HCT116 (cell line): ENCODE data around the gene ABL1. TPM values are rescaled to one million over a fixed set of nuclear protein-coding genes. Genes with fewer than 3 reads are reported as not detected.

Experiments used
- ATAC-seq: fragments of 200-7000 bp; cut with Tn5 transposase; 2 replicates; pipeline ENCODE4 v1.9.1; 2020; ENCODE audit warnings: mild to moderate bottlenecking, moderate library complexity
- BruUV-seq: library from RNA; stranded (reverse); fragments of 400-500 nt; replicated peaks from 2 replicates; lab custom pipeline; 2021; lab: Mats Ljungman, UMichigan
- CTCF ChIA-PET: fragments of 300-600 bp; sonication (Branson Sonifier 250); formaldehyde crosslinking; loops from one replicate; lab custom pipeline; 2021; ENCODE audit warnings: antibody characterized with exemption; lab: Charles Lee
- POLR2A ChIA-PET: fragments of 300-600, 350-600 bp; sonication (Branson Sonifier 250); formaldehyde crosslinking; loops from one replicate; lab custom pipeline; 2021; ENCODE audit warnings: antibody characterized with exemption; lab: Charles Lee
- RAD21 ChIA-PET, 2 experiments: fragments of 300-600 bp; sonication (Branson Sonifier 250); formaldehyde crosslinking; loops; one replicate each; lab custom pipeline; 2023; ENCODE audit warnings: low total read pairs in 2 of 2; ENCODE audit not compliant: uncharacterized antibody in 2 of 2, unreplicated experiment in 2 of 2, low non-redundant PET in 1 of 2; lab: Charles Lee
- DNase-seq: peaks from one replicate; pipeline ENCODE4 v3.0.0-alpha.2; 2010; ENCODE audit warnings: low read depth, low spot score
- H2AFZ ChIP-seq: fragments of 200-600 bp; shearing (Covaris generic), sonication (generic); 2 replicates; pipeline ENCODE4 v1.6.1; 2017; ENCODE audit warnings: low read depth, mixed run types, mixed read lengths, antibody characterized with exemption, low read length; ENCODE audit not compliant: poor library complexity, severe bottlenecking
- H3K27ac ChIP-seq: 2 replicates; pipeline ENCODE4 v1.5.1; 2012; ENCODE audit warnings: low read depth, low read length
- H3K27me3 ChIP-seq: fragments of 200-600 bp; sonication (generic); 2 replicates; pipeline ENCODE4 v1.6.1; 2016; ENCODE audit warnings: mixed run types, low read length, mixed read lengths; ENCODE audit not compliant: insufficient read depth
- H3K36me3 ChIP-seq, 2 experiments: fragments of 200-500 bp in 1 of 2; fragments of 200-600 bp in 1 of 2; sonication (Bioruptor generic) in 1 of 2; sonication (generic) in 1 of 2; 2 replicates each; pipeline versions ENCODE4 v1.5.1 to v1.6.1; 2014 to 2016; ENCODE audit warnings: low read length in 2 of 2, inconsistent platforms in 1 of 2, mixed read lengths in 1 of 2, mixed run types in 1 of 2; ENCODE audit not compliant: insufficient read depth in 2 of 2, control insufficient read depth in 1 of 2
- H3K4me1 ChIP-seq, 2 experiments: fragments of 200-600 bp in 1 of 2; sonication (generic) in 1 of 2; 2 replicates each; pipeline versions ENCODE4 v1.5.1 to v1.6.1; 2012 to 2017; ENCODE audit warnings: low read length in 2 of 2, inconsistent platforms in 1 of 2, mild to moderate bottlenecking in 1 of 2, mixed read lengths in 1 of 2, mixed run types in 1 of 2, moderate library complexity in 1 of 2; ENCODE audit not compliant: insufficient read depth in 2 of 2, control insufficient read depth in 1 of 2
- H3K4me2 ChIP-seq: fragments of 200-600 bp; sonication (generic); 2 replicates; pipeline ENCODE4 v1.6.1; 2017; ENCODE audit warnings: mixed run types, low read length, mixed read lengths
- H3K4me3 ChIP-seq, 2 experiments: fragments of 200-600 bp in 1 of 2; sonication (generic) in 1 of 2; replicated peaks in 1 of 2; 2 replicates each; pipeline ENCODE4 v1.5.1; 2011 to 2016; ENCODE audit warnings: low read length in 2 of 2, control low read depth in 1 of 2, low read depth in 1 of 2, mild to moderate bottlenecking in 1 of 2, mixed read lengths in 1 of 2, mixed run types in 1 of 2
- H3K79me2 ChIP-seq: fragments of 200-600 bp; sonication (generic); 2 replicates; pipeline ENCODE4 v1.6.1; 2017; ENCODE audit warnings: mild to moderate bottlenecking, mixed run types, low read length, moderate library complexity, mixed read lengths; ENCODE audit not compliant: insufficient read depth
- H3K9ac ChIP-seq: fragments of 200-600 bp; sonication (generic); 2 replicates; pipeline ENCODE4 v1.6.1; 2016; ENCODE audit warnings: low read length, mixed read lengths
- H3K9me2 ChIP-seq: fragments of 200-600 bp; sonication (generic), shearing (Covaris generic); 2 replicates; pipeline ENCODE4 v1.6.1; 2017; ENCODE audit warnings: mixed run types, mild to moderate bottlenecking, moderate library complexity; ENCODE audit not compliant: insufficient read depth
- H3K9me3 ChIP-seq, 2 experiments: fragments of 200-500 bp in 1 of 2; fragments of 200-600 bp in 1 of 2; sonication (Bioruptor generic) in 1 of 2; sonication (generic) in 1 of 2; 2 replicates each; pipeline ENCODE4 v1.6.1; 2014 to 2017; ENCODE audit warnings: low read length in 2 of 2, mixed read lengths in 2 of 2, inconsistent platforms in 1 of 2, low read depth in 1 of 2, mild to moderate bottlenecking in 1 of 2, mixed run types in 1 of 2, moderate library complexity in 1 of 2; ENCODE audit not compliant: control insufficient read depth in 1 of 2, insufficient read depth in 1 of 2
- H4K20me1 ChIP-seq: fragments of 200-600 bp; sonication (generic), shearing (Covaris generic); 2 replicates; pipeline ENCODE4 v1.6.1; 2017; ENCODE audit warnings: mixed run types, mild to moderate bottlenecking, moderate library complexity; ENCODE audit not compliant: insufficient read depth
- ATF3 ChIP-seq: IDR thresholded peaks from 2 replicates; pipeline ENCODE4 v1.6.1; 2012
- CBX3 ChIP-seq: IDR thresholded peaks from 2 replicates; pipeline ENCODE4 v1.6.1; 2012; ENCODE audit warnings: low read depth
- CEBPB ChIP-seq: IDR thresholded peaks from 2 replicates; pipeline ENCODE4 v1.6.1; 2012; ENCODE audit warnings: low read depth
- CTCF ChIP-seq, 3 experiments: fragments of 200-600 bp in 1 of 3; sonication (generic) in 1 of 3; IDR thresholded peaks in 2 of 3; conservative IDR thresholded peaks in 1 of 3; 2 replicates each; pipeline ENCODE4 v1.5.1; 2012 to 2017; ENCODE audit warnings: low read depth in 2 of 3, low read length in 2 of 3, antibody characterized with exemption in 1 of 3, borderline replicate concordance in 1 of 3, control low read depth in 1 of 3, mild to moderate bottlenecking in 1 of 3, mixed read lengths in 1 of 3, mixed run types in 1 of 3, moderate library complexity in 1 of 3; ENCODE audit not compliant: insufficient read depth in 1 of 3
- EGR1 ChIP-seq: IDR thresholded peaks from 2 replicates; pipeline ENCODE4 v1.6.1; 2012; ENCODE audit warnings: low read depth
- ELF1 ChIP-seq: IDR thresholded peaks from 2 replicates; pipeline ENCODE4 v1.6.1; 2012; ENCODE audit warnings: low read depth, borderline replicate concordance
- EZH2 ChIP-seq: fragments of 200-600 bp; sonication (generic); IDR thresholded peaks from 2 replicates; pipeline ENCODE4 v1.6.1; 2017; ENCODE audit warnings: antibody characterized with exemption, mixed run types
- EZH2phosphoT487 ChIP-seq: fragments of 200-600 bp; IDR thresholded peaks from 2 replicates; pipeline ENCODE4 v1.6.1; 2018; ENCODE audit warnings: antibody characterized with exemption, borderline replicate concordance
- FOSL1 ChIP-seq: IDR thresholded peaks from 2 replicates; pipeline ENCODE4 v1.6.1; 2012; ENCODE audit warnings: low read depth
- MAX ChIP-seq: IDR thresholded peaks from 2 replicates; pipeline ENCODE4 v1.6.1; 2012
- POLR2A ChIP-seq: IDR thresholded peaks from 2 replicates; pipeline ENCODE4 v1.7.0; 2011; ENCODE audit warnings: borderline replicate concordance; ENCODE audit not compliant: insufficient read depth, insufficient read length; ENCODE audit errors: extremely low read depth
- POLR2AphosphoS5 ChIP-seq: IDR thresholded peaks from 2 replicates; pipeline ENCODE4 v1.6.1; 2011; ENCODE audit warnings: mild to moderate bottlenecking, low read depth, low read length, moderate library complexity
- RAD21 ChIP-seq: IDR thresholded peaks from 2 replicates; pipeline ENCODE4 v1.6.1; 2012; ENCODE audit warnings: low read depth, mild to moderate bottlenecking
- SP1 ChIP-seq: IDR thresholded peaks from 2 replicates; pipeline ENCODE4 v1.6.1; 2012; ENCODE audit warnings: low read depth
- SRF ChIP-seq: IDR thresholded peaks from 2 replicates; pipeline ENCODE4 v1.6.1; 2012; ENCODE audit warnings: low read depth
- TCF7L2 ChIP-seq: IDR thresholded peaks from 2 replicates; pipeline ENCODE4 v1.7.0; 2011; ENCODE audit warnings: borderline replicate concordance, inconsistent platforms; ENCODE audit not compliant: insufficient read depth, insufficient read length; ENCODE audit errors: extremely low read depth
- YY1 ChIP-seq: IDR thresholded peaks from 2 replicates; pipeline ENCODE4 v1.6.1; 2011; ENCODE audit warnings: low read length, low read depth, moderate library complexity, mild to moderate bottlenecking; ENCODE audit not compliant: insufficient replicate concordance; ENCODE audit errors: extremely low read depth
- ZBTB33 ChIP-seq: IDR thresholded peaks from 2 replicates; pipeline ENCODE4 v1.6.1; 2011; ENCODE audit warnings: mild to moderate bottlenecking, low read length, moderate library complexity; ENCODE audit not compliant: insufficient replicate concordance; ENCODE audit errors: extremely low read depth
- ZFX ChIP-seq: fragments of 450-650 bp; IDR thresholded peaks from 2 replicates; pipeline ENCODE4 v1.6.1; 2017
- ZNF274 ChIP-seq: fragments of 200-500 bp; sonication (Bioruptor generic); IDR thresholded peaks from 2 replicates; pipeline ENCODE4 v1.6.1; 2014; ENCODE audit warnings: mild to moderate bottlenecking, low read depth, low read length, inconsistent platforms
- intact Hi-C: fragments of 100-400 bp; cut with micrococcal nuclease; formaldehyde crosslinking; loops from 2 replicates; pipeline ENCODE4 v1.10.0; 2022
- total RNA-seq: library from RNA; stranded (reverse); gene quantifications from one replicate; pipeline ENCODE4 v1.2.1, GENCODE V29; 2021; ENCODE audit not compliant: unreplicated experiment

Gene ABL1
- total RNA-seq, 1 experiment from 2014 or later = 54.7 TPM

GRCh38 chr9:130854092-130854491 lies 19.0 kb downstream of the ABL1 start:
- H3K4me3 ChIP-seq = no peak overlapping the region

More at GRCh38 chr9:130854092-130854491, 19.0 kb downstream of the ABL1 start:
- H3K9me2 ChIP-seq = no peaks in the 10 kb centered on the region
- no peaks in the 10 kb centered on the region for H3K9me3 ChIP-seq
- ChIA-PET RAD21 (no interaction called here), POLR2A (no interaction called here), CTCF (interaction anchor here (1.0 to 1.2 kb wide), 3 partner anchors 12 to 153 kb away, joined by 3 to 6 read pairs (median 4); no protein-coding TSS in a partner anchor)
- H3K4me2 ChIP-seq = no peak overlapping the region
- H2AFZ ChIP-seq = no peak overlapping the region
- H3K9ac ChIP-seq = no peak overlapping the region
- H3K4me1 ChIP-seq = peaks cover 0 to 8% of the 10 kb centered on the region in 2 experiments; a peak in 1 of 4 replicates
- BruUV-seq = no TSS peak
- H4K20me1 ChIP-seq = no peaks in the 10 kb centered on the region
- H3K36me3 ChIP-seq = peaks cover 3 to 18% of the 10 kb centered on the region in 2 experiments
- ATAC-seq = no peak
- peaks cover 46% of the 10 kb centered on the region for H3K79me2 ChIP-seq
- no peaks in the 10 kb centered on the region for H3K27me3 ChIP-seq
- DNase-seq = no peak
- intact Hi-C loops = no loop called here
- no peak overlapping the region for H3K27ac ChIP-seq
- TF ChIP-seq SRF (no peak), ELF1 (no peak), POLR2A (no peak), ZBTB33 (no peak), ATF3 (no peak), EZH2 (no peak), YY1 (no peak), CBX3 (no peak), CTCF (IDR thresholded peaks at IDR 0.05 in 2 of 3, conservative IDR thresholded peaks at IDR 0.05 in 1 of 3; ENCODE audit: borderline replicate concordance in 1 of 3, insufficient read depth in 1 of 3, low read depth in 2 of 3, low read length in 2 of 3) (no peak), TCF7L2 (no peak), FOSL1 (no peak), SP1 (no peak), POLR2AphosphoS5 (no peak), RAD21 (no peak), CEBPB (no peak), ZNF274 (no peak), EGR1 (no peak), ZFX (no peak), EZH2phosphoT487 (no peak), MAX (no peak)
